Loucy (cell line): Measurements from ENCODE around the gene FMNL3.

Experiments used
- H2AFZ ChIP-seq: fragments of 200-600 bp; sonication (generic); 2 replicates; pipeline ENCODE4 v1.6.0; 2016; ENCODE audit warnings: antibody characterized with exemption, mild to moderate bottlenecking, low read length, moderate library complexity
- H3F3A ChIP-seq: fragments of 200-600 bp; 2 replicates; pipeline ENCODE4 v1.6.0; 2016; ENCODE audit warnings: antibody characterized with exemption, low read depth, mild to moderate bottlenecking
- H3K27me3 ChIP-seq: fragments of 200-600 bp; sonication (generic); 2 replicates; pipeline ENCODE4 v1.6.1; 2014; ENCODE audit warnings: low read length, mild to moderate bottlenecking; ENCODE audit not compliant: insufficient read depth, poor library complexity, severe bottlenecking
- H3K36me3 ChIP-seq: fragments of 200-600 bp; sonication (generic); 2 replicates; pipeline ENCODE4 v1.6.1; 2016; ENCODE audit warnings: low read length; ENCODE audit not compliant: insufficient read depth
- H3K4me1 ChIP-seq: fragments of 200-600 bp; sonication (generic); 2 replicates; pipeline ENCODE4 v1.5.1; 2014; ENCODE audit warnings: low read length, mild to moderate bottlenecking; ENCODE audit not compliant: insufficient read depth, poor library complexity, severe bottlenecking
- H3K4me2 ChIP-seq: fragments of 200-600 bp; sonication (generic); 2 replicates; pipeline ENCODE4 v1.6.0; 2014; ENCODE audit warnings: antibody characterized with exemption, low read length, low read depth, mild to moderate bottlenecking; ENCODE audit not compliant: poor library complexity, severe bottlenecking
- H3K4me3 ChIP-seq: fragments of 200-600 bp; sonication (generic); 2 replicates; pipeline ENCODE4 v1.5.1; 2014; ENCODE audit warnings: low read length, mild to moderate bottlenecking, mixed read lengths; ENCODE audit not compliant: poor library complexity, severe bottlenecking
- H3K79me2 ChIP-seq: fragments of 200-600 bp; sonication (generic); 2 replicates; pipeline ENCODE4 v1.6.1; 2014; ENCODE audit warnings: low read length; ENCODE audit not compliant: insufficient read depth
- H3K9ac ChIP-seq: fragments of 200-600 bp; sonication (generic); 2 replicates; pipeline ENCODE4 v1.6.0; 2014; ENCODE audit warnings: mild to moderate bottlenecking, low read depth, low read length, moderate library complexity; ENCODE audit not compliant: poor library complexity, severe bottlenecking
- H3K9me2 ChIP-seq: fragments of 200-600 bp; sonication (generic); replicated peaks from 2 replicates; pipeline ENCODE4 v1.6.1; 2016; ENCODE audit warnings: low read depth, low read length, mixed read lengths
- H3K9me3 ChIP-seq: fragments of 200-600 bp; sonication (generic); 2 replicates; pipeline ENCODE4 v1.6.1; 2014; ENCODE audit warnings: mild to moderate bottlenecking, antibody characterized with exemption, low read length, low read depth; ENCODE audit not compliant: insufficient read depth
- H4K20me1 ChIP-seq: fragments of 200-600 bp; sonication (generic); 2 replicates; pipeline ENCODE4 v1.6.0; 2014; ENCODE audit warnings: antibody characterized with exemption, low read length, mild to moderate bottlenecking; ENCODE audit not compliant: insufficient read depth, poor library complexity, severe bottlenecking
- CTCF ChIP-seq: fragments of 200-600 bp; sonication (generic); conservative IDR thresholded peaks from 2 replicates; pipeline ENCODE4 v1.5.1; 2014; ENCODE audit warnings: mild to moderate bottlenecking, antibody characterized with exemption, low read length
- EZH2phosphoT487 ChIP-seq: fragments of 200-600 bp; IDR thresholded peaks from 2 replicates; pipeline ENCODE4 v1.6.1; 2018; ENCODE audit warnings: antibody characterized with exemption, mild to moderate bottlenecking, moderate library complexity, borderline replicate concordance

Gene FMNL3

DNA sequence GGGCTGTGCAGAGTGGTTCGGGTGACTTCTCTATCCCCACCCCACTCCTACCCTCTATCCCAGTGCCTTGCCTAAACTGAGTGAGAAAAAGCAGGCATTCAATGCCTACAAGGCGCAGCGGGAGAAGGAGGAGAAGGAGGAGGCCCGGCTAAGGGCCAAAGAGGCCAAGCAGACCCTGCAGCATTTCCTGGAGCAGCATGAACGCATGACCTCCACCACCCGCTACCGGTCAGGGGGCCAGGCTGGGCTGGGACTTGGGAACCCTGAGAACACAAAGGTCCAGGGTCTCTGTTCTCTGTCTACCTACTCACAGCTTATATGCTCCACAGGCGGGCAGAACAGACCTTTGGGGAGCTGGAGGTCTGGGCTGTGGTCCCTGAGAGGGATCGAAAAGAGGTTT, 72.2 kb downstream of the FMNL3 start:
- Histone ChIP-seq H2AFZ (no peak overlapping the region), H3K4me3 (no peak overlapping the region), H3K4me1 (peaks cover 17% of the 10 kb centered on the region), H3F3A (no peaks in the 10 kb centered on the region), H3K79me2 (no peaks in the 10 kb centered on the region), H3K4me2 (no peak overlapping the region), H3K36me3 (no peaks in the 10 kb centered on the region), H3K9ac (no peak overlapping the region), H3K9me2 (no peaks in the 10 kb centered on the region), H3K9me3 (no peaks in the 10 kb centered on the region), H3K27me3 (no peaks in the 10 kb centered on the region), H4K20me1 (no peaks in the 10 kb centered on the region)
- TF ChIP-seq CTCF (no peak), EZH2phosphoT487 (no peak)

- no peaks in the 10 kb centered on the region for H3K9me3 ChIP-seq
- H2AFZ ChIP-seq = no peak overlapping the region
- no peaks in the 10 kb centered on the region for H3K79me2 ChIP-seq
- H3K9ac ChIP-seq = no peak overlapping the region
- H3K4me2 ChIP-seq = no peak overlapping the region
- TF ChIP-seq EZH2phosphoT487 = no peak
- no peak for TF ChIP-seq CTCF
- H3K27me3 ChIP-seq = no peaks in the 10 kb centered on the region
- H3K9me2 ChIP-seq = no peaks in the 10 kb centered on the region
- H3F3A ChIP-seq = no peaks in the 10 kb centered on the region
- no peak overlapping the region for H3K4me3 ChIP-seq
- H3K36me3 ChIP-seq = no peaks in the 10 kb centered on the region
- H3K4me1 ChIP-seq = peaks cover 17% of the 10 kb centered on the region
- H4K20me1 ChIP-seq = no peaks in the 10 kb centered on the region
These were observed 73.4 kb downstream of the FMNL3 start for GRCh38 chr12:49633703-49634345.

GRCh38 chr12:49632986-49633702, 74.1 kb downstream of the FMNL3 start:
- no peaks in the 10 kb centered on the region for H3F3A ChIP-seq
- no peaks in the 10 kb centered on the region for H3K79me2 ChIP-seq
- H3K36me3 ChIP-seq = no peaks in the 10 kb centered on the region
- H3K4me3 ChIP-seq = no peak overlapping the region
- no peaks in the 10 kb centered on the region for H3K27me3 ChIP-seq
- H3K4me1 ChIP-seq = peaks cover 17% of the 10 kb centered on the region
- H3K9me2 ChIP-seq = no peaks in the 10 kb centered on the region
- no peaks in the 10 kb centered on the region for H3K9me3 ChIP-seq
- H3K4me2 ChIP-seq = no peak overlapping the region
- H3K9ac ChIP-seq = no peak overlapping the region
- no peaks in the 10 kb centered on the region for H4K20me1 ChIP-seq
- TF ChIP-seq CTCF (no peak), EZH2phosphoT487 (no peak)
- no peak overlapping the region for H2AFZ ChIP-seq
